ENCODE measurements around the gene ANK3. TPM values are rescaled to one million over a fixed set of nuclear protein-coding genes. Genes with fewer than 3 reads are reported as not detected.

Gene ANK3
- total RNA-seq, 2 donors from 2014 or later: 65.0 to 79.5 TPM

GRCh38 chr10:60426425-60426824, 36.8 kb upstream of the ANK3 start:
- Histone ChIP-seq H3K9me3 (ENCODE audit: control insufficient read depth, low read length) (no peaks in the 10 kb centered on the region), H3K4me1 (ENCODE audit: control insufficient read depth, insufficient read depth, low read length) (peaks cover 14% of the 10 kb centered on the region), H3K27ac (ENCODE audit: low read depth, low read length) (no peak overlapping the region), H3K9ac (ENCODE audit: extremely low read depth, low read length, poor library complexity, severe bottlenecking) (no peak overlapping the region), H3K4me3 (ENCODE audit: low read length) (no peak overlapping the region), H3K27me3 (ENCODE audit: control insufficient read depth, insufficient read depth, low read length, poor library complexity, severe bottlenecking) (no peaks in the 10 kb centered on the region), H3K36me3 (ENCODE audit: control insufficient read depth, insufficient read depth, low read length) (no peaks in the 10 kb centered on the region)
- H3K9me3 Mint-ChIP-seq: no peaks in the 10 kb centered on the region
- H3K36me3 Mint-ChIP-seq (ENCODE audit: low read depth): no peaks in the 10 kb centered on the region
- TF ChIP-seq, protein P1, sequence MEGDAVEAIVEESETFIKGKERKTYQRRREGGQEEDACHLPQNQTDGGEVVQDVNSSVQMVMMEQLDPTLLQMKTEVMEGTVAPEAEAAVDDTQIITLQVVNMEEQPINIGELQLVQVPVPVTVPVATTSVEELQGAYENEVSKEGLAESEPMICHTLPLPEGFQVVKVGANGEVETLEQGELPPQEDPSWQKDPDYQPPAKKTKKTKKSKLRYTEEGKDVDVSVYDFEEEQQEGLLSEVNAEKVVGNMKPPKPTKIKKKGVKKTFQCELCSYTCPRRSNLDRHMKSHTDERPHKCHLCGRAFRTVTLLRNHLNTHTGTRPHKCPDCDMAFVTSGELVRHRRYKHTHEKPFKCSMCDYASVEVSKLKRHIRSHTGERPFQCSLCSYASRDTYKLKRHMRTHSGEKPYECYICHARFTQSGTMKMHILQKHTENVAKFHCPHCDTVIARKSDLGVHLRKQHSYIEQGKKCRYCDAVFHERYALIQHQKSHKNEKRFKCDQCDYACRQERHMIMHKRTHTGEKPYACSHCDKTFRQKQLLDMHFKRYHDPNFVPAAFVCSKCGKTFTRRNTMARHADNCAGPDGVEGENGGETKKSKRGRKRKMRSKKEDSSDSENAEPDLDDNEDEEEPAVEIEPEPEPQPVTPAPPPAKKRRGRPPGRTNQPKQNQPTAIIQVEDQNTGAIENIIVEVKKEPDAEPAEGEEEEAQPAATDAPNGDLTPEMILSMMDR (conservative IDR thresholded peaks at IDR 0.05): no peak
- H3K4me3 Mint-ChIP-seq: no peak overlapping the region
- peaks cover 24% of the 10 kb centered on the region for H3K4me1 Mint-ChIP-seq
- H3K27me3 Mint-ChIP-seq (ENCODE audit: insufficient read depth): peaks cover 1% of the 10 kb centered on the region
- no peak overlapping the region for H3K27ac Mint-ChIP-seq
- no peak for DNase-seq
- WGBS, 2 experiments (ENCODE audit: insufficient coverage in 1 of 2, insufficient read length in 1 of 2): 100% methylated on average over 2 of the region's 2 CpGs

GRCh38 chr10:60425392-60426110, 35.9 kb upstream of the ANK3 start:
- TF ChIP-seq, protein P1 (conservative IDR thresholded peaks at IDR 0.05): no peak
- Histone ChIP-seq H3K9me3 (ENCODE audit: control insufficient read depth, low read length) (no peaks in the 10 kb centered on the region), H3K4me3 (ENCODE audit: low read length) (no peak overlapping the region), H3K4me1 (ENCODE audit: control insufficient read depth, insufficient read depth, low read length) (peaks cover 14% of the 10 kb centered on the region), H3K27me3 (ENCODE audit: control insufficient read depth, insufficient read depth, low read length, poor library complexity, severe bottlenecking) (no peaks in the 10 kb centered on the region), H3K9ac (ENCODE audit: extremely low read depth, low read length, poor library complexity, severe bottlenecking) (no peak overlapping the region), H3K36me3 (ENCODE audit: control insufficient read depth, insufficient read depth, low read length) (no peaks in the 10 kb centered on the region), H3K27ac (ENCODE audit: low read depth, low read length) (no peak overlapping the region)
- Mint-ChIP-seq H3K36me3 (ENCODE audit: low read depth) (no peaks in the 10 kb centered on the region), H3K27ac (peak overlapping the region; percentile 5), H3K4me1 (peaks cover 26% of the 10 kb centered on the region), H3K27me3 (ENCODE audit: insufficient read depth) (peaks cover 5% of the 10 kb centered on the region), H3K9me3 (no peaks in the 10 kb centered on the region), H3K4me3 (no peak overlapping the region)
- 82 to 89% methylated on average over 3 of the region's 3 CpGs for WGBS, 2 experiments (ENCODE audit: insufficient coverage in 1 of 2, insufficient read length in 1 of 2)
- DNase-seq: no peak

- no peaks in the 10 kb centered on the region for H3K9me3 Mint-ChIP-seq
- peaks cover 14% of the 10 kb centered on the region for H3K4me1 ChIP-seq (ENCODE audit: control insufficient read depth, insufficient read depth, low read length)
- no peak overlapping the region for H3K9ac ChIP-seq (ENCODE audit: extremely low read depth, low read length, poor library complexity, severe bottlenecking)
- H3K27me3 Mint-ChIP-seq (ENCODE audit: insufficient read depth): peaks cover 5% of the 10 kb centered on the region
- no peak overlapping the region for H3K27ac Mint-ChIP-seq
- no peak overlapping the region for H3K4me3 ChIP-seq (ENCODE audit: low read length)
- no peaks in the 10 kb centered on the region for H3K36me3 ChIP-seq (ENCODE audit: control insufficient read depth, insufficient read depth, low read length)
- no peaks in the 10 kb centered on the region for H3K9me3 ChIP-seq (ENCODE audit: control insufficient read depth, low read length)
- H3K27me3 ChIP-seq (ENCODE audit: control insufficient read depth, insufficient read depth, low read length, poor library complexity, severe bottlenecking): no peaks in the 10 kb centered on the region
- 60 to 63% methylated on average over 4 of the region's 4 CpGs for WGBS, 2 experiments (ENCODE audit: insufficient coverage in 1 of 2, insufficient read length in 1 of 2)
- DNase-seq: no peak
- no peak overlapping the region for H3K4me3 Mint-ChIP-seq
- TF ChIP-seq, protein P1 (conservative IDR thresholded peaks at IDR 0.05): no peak
- no peaks in the 10 kb centered on the region for H3K36me3 Mint-ChIP-seq (ENCODE audit: low read depth)
- no peak overlapping the region for H3K27ac ChIP-seq (ENCODE audit: low read depth, low read length)
- peaks cover 26% of the 10 kb centered on the region for H3K4me1 Mint-ChIP-seq
Observed at GRCh38 chr10:60424971-60425370, 35.3 kb upstream of the ANK3 start.
